Hematopoietic multipotent progenitor cell treated with erythropoietin and hydrocortisone succinate and interleukin-3 and kit ligand, for 4 days (in vitro differentiated cells): Measurements from ENCODE around the gene RPL35.
"Not testable (repeated sequence)": the region's sequence is repeated elsewhere in the genome, so short reads cannot be mapped to it uniquely, and the experiment has no call there.

ENCODE experiments used
- DNase-seq: peaks from one replicate; pipeline ENCODE4 v3.0.0-alpha.2; 2015

The RPL35 gene

GRCh38 chr9:124852121-124852828 is 9.5 kb downstream of the RPL35 start:
- DNase-seq, result no peak

DNA sequence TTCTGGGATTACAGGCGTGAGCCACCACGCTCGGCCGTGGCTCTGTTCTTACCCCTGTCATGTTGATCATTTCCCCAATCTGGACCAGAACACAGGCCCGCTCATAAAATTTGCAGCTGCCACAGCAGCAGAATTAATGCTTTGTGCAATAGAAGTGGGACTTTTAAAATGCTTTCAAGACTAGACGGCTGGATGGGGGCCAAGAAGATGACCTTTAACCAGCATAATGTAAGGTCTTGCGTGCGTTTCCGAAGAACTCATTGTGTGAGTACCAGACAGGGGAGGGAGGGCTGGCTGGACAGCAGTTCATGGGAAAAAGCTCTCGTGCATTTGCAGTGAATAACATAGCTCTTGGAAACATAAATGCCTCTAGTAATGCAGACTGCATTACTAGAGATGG is 12.0 kb downstream of the RPL35 start:
- no peak for DNase-seq

GRCh38 chr9:124846969-124847368 is 14.8 kb downstream of the RPL35 start:
- no peak for DNase-seq

DNA sequence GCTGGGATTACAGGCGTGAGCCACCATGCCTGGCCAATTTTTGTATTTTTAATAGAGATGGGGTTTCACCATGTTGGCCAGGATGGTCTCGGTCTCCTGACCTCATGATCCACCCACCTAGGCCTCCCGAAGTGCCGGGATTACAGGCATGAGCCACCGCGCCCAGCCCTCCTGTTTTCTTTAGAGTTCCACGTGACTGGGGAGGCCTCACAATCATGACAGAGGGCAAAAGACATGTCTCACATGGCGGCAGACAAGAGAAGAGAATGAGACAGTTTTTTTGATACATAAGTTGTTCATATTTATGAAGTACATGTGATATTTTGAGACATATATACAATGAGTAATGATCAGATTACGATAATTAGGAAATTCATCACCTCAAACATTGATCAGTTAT is 15.3 kb downstream of the RPL35 start:
- DNase-seq, result not testable (repeated sequence)

GRCh38 chr9:124844291-124844690 is 17.5 kb downstream of the RPL35 start:
- DNase-seq, result no peak

DNA sequence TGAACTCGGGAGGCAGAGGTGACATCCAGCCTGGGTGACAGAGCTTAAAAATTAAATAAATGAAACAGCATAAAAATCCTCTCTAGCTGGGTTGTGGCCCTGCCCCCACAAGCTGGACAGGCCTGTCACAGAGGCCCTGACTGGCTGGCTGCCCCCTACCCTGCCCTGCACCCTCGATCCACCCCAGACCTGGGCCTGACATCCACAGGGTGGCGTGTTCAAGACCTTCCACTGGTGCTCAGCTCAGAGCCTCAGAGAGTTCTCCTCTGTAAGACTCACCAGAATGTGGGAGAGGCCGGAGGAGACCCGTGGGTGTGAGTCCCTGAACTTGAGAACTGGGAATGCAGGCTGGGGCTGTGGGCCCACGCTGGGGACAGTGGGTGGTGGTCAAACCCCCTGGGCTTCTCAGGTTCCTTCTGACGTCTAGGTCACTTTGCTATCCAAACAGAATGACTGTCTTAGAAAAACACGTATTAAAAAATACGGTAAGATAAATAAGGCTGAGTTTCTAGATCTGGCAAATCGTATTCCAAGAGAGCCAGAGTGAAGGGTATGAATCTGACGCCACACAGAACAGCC is 18.2 kb downstream of the RPL35 start:
- no peak for DNase-seq

DNA sequence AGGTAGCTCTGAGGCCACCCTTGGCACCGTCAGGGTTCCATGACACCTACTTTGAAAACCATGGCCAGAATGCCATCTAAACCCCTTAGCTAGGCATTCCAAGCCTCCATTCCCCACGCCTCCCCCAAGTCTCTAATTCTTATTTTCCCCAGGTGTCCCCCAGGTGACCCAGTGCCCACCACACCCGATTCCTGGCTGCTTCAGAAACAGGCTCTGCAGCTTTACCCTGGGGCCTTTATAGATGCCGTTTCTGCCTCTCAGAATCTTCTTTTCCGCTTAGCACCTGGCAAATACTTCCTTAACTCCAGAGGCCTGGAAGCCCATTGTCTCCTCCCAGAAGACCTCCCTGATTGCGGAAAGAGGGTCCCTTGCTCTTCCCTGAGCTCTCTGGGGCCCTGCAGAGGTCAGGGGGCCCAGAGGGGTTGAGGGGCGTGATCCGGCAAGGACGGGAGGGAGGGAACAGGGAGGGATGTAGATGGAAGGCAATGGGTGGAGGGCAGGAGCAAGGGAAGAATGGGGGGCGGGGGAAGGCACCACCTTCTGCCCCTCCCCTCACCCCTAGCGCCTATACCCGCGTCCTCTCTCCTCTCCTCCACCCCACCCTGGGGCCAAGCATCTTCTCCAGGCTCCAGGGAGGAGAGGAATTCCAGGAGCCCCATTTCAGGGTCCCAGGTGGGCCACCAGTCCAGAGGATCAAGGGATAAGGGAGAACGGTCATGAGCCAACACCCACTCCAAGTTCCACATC is 20.5 kb downstream of the RPL35 start:
- DNase-seq, result no peak

GRCh38 chr9:124840300-124840833 is 21.4 kb downstream of the RPL35 start:
- DNase-seq, result no peak

- peak; percentile 55 for DNase-seq
Measured at GRCh38 chr9:124839612-124840299, 22.0 kb downstream of the RPL35 start.

DNA sequence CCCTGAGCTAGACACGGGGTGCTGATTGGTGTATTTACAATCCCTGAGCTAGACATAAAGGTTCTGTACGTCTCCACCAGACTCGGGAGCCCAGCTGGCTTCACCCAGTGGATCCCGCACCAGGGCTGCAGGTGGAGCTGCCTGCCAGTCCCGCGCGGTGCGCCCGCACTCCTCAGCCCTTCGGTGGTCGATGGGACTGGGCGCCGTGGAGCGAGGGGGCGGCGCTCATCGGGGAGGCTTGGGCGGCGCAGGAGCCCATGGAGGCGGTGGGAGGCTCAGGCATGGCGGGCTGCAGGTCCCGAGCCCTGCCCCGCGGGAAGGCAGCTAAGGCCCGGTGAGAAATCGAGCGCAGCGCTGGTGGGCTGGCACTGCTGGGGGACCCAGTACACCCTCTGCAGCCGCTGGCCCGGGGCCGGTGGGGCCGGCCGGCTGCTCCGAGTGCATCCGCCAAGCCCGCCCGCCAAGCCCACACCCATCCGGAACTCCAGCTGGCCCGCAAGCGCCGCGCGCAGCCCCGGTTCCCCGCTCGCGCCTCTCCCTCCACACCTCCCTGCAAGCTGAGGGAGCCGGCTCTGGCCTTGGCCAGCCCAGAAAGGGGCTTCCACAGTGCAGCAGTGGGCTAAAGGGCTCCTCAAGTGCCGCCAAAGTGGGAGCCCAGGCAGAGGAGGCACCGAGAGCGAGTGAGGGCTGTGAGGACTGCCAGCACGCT is 23.0 kb downstream of the RPL35 start:
- DNase-seq, result not testable (repeated sequence)

- DNase-seq, result not testable (repeated sequence)
Measured at GRCh38 chr9:124838132-124838531, 23.6 kb downstream of the RPL35 start.

- peak; percentile 38 for DNase-seq
Measured at GRCh38 chr9:124835026-124835557, 26.7 kb downstream of the RPL35 start.

DNA sequence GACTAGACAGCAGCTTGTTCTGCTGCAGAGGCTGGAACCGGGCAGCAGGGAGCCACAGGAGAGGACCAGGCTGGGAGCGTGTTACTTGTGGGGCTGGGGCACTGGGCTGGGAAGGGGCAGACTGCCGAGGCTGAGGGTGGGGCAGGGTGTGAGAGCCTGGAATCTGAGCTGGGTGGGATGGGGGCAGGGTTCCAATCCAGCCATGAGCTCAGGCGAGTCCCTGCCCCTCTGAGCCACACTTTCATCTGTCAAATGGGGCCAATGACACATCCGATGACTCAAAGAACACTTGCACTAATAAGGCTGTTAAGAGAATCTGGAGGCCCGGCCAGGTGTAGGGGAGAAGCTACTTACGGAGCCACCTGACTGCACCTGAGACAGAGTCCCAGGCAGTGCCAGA is 27.2 kb downstream of the RPL35 start:
- no peak for DNase-seq

GRCh38 chr9:124831642-124832364 is 30.0 kb downstream of the RPL35 start:
- peak; percentile 40 for DNase-seq

- no peak for DNase-seq
Measured at GRCh38 chr9:124830593-124830992, 31.2 kb downstream of the RPL35 start.

GRCh38 chr9:124829334-124829669 is 32.5 kb downstream of the RPL35 start:
- DNase-seq, result no peak

DNA sequence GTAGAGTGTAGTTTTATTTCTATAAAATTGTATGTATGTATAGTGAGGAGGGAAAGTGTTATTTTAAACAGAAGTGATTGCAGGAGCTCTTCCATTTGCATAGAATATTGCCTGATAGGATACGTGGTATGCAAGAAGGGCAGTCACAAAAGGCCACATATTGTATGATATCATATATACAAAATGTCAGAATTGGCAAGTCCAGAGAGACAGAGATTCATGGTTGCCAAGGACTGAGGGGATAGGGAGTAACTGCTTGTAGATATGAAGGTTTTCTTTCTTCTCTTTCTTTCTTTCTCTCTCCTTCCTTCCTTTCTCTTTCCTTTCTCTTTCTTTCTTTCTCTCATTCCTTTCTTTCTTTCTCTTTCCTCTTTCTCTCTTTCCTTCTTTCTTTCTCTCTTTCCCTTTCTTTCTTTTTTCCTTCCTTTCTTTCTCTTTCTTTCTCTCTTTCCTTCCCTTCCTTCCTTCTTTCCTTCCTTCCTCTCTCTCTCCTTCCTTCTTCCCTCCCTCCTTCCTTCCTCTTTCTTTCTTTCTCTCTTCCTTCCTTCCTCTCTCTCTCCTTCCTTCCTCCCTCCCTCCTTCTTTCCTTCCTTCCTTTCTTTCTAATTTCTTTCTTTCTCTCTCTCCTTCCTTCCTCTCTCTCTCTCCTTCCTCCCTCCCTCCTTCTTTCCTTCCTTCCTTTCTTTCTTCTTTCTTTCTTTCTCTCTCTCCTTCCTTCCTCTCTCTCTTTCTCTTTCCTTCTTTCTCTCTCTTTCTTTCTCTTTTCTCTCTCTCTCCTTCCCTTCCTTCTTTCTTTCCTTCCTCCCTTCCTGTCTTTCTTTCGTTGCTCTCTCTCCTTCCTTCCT is 33.0 kb downstream of the RPL35 start:
- DNase-seq, result peak; percentile 20

GRCh38 chr9:124820698-124821623 is 40.8 kb downstream of the RPL35 start:
- no peak for DNase-seq
